Activated CD4-positive, alpha-beta memory T cell treated with anti-CD3 and anti-CD28 coated beads, Interleukin-2, amount 10 ng/mL, durations not matched to agents 7 days and 5 days (primary cell): ENCODE results near the gene IMMP2L. TPM values are rescaled to one million over a fixed set of nuclear protein-coding genes. Genes with fewer than 3 reads are reported as not detected.
"Not testable (repeated sequence)": the region's sequence is repeated elsewhere in the genome, so short reads cannot be mapped to it uniquely, and the experiment has no call there.

Experiments
- CTCF ChIA-PET: fragments of 350-600 bp; sonication (Branson Sonifier 250); formaldehyde crosslinking; loops from one replicate; lab custom pipeline; 2021; ENCODE audit warnings: antibody characterized with exemption, inconsistent platforms; lab: Charles Lee
- POLR2A ChIA-PET: fragments of 350-600 bp; sonication (Branson Sonifier 250); formaldehyde crosslinking; loops from one replicate; lab custom pipeline; 2021; ENCODE audit warnings: antibody characterized with exemption; lab: Charles Lee
- DNase-seq: peaks from one replicate; pipeline ENCODE4 v3.0.0-alpha.2; 2020
- H3K27ac Mint-ChIP-seq: one replicate; pipeline ENCODE4 v1.8.0; 2021; ENCODE audit warnings: mild to moderate bottlenecking, mixed read lengths
- H3K27me3 Mint-ChIP-seq: one replicate; pipeline ENCODE4 v1.8.0; 2021; ENCODE audit warnings: mixed read lengths
- H3K36me3 Mint-ChIP-seq: one replicate; pipeline ENCODE4 v1.8.0; 2021; ENCODE audit warnings: low read depth, mixed read lengths
- H3K4me1 Mint-ChIP-seq: one replicate; pipeline ENCODE4 v1.8.0; 2021; ENCODE audit warnings: mixed read lengths
- H3K4me3 Mint-ChIP-seq: one replicate; pipeline ENCODE4 v1.8.0; 2021; ENCODE audit warnings: mild to moderate bottlenecking, mixed read lengths
- H3K9me3 Mint-ChIP-seq: one replicate; pipeline ENCODE4 v1.8.0; 2021; ENCODE audit warnings: mixed read lengths
- total RNA-seq, 2 experiments: library from RNA; stranded (reverse); gene quantifications; one replicate each; pipeline ENCODE4 v1.2.3, GENCODE V29; 2021

IMMP2L gene
- total RNA-seq, 2 experiments from 2014 or later = 5.9 to 7.6 TPM

GRCh38 chr7:111511845-111512244 is 50.4 kb downstream of the IMMP2L start:
- POLR2A ChIA-PET = no interaction called here
- no peak for DNase-seq

GRCh38 chr7:111510584-111511378 is 51.5 kb downstream of the IMMP2L start:
- H3K4me3 Mint-ChIP-seq = no peak overlapping the region
- DNase-seq = no peak
- CTCF ChIA-PET = no interaction called here
- no peaks in the 10 kb centered on the region for H3K4me1 Mint-ChIP-seq
- H3K36me3 Mint-ChIP-seq = no peaks in the 10 kb centered on the region
- H3K9me3 Mint-ChIP-seq = no peaks in the 10 kb centered on the region
- POLR2A ChIA-PET = no interaction called here
- no peaks in the 10 kb centered on the region for H3K27me3 Mint-ChIP-seq
- no peak overlapping the region for H3K27ac Mint-ChIP-seq

More at GRCh38 chr7:111511845-111512244, 50.4 kb downstream of the IMMP2L start:
- H3K36me3 Mint-ChIP-seq = no peaks in the 10 kb centered on the region
- no peaks in the 10 kb centered on the region for H3K4me1 Mint-ChIP-seq
- no peaks in the 10 kb centered on the region for H3K9me3 Mint-ChIP-seq
- no peak overlapping the region for H3K4me3 Mint-ChIP-seq
- H3K27ac Mint-ChIP-seq = no peak overlapping the region
- CTCF ChIA-PET = no interaction called here
- H3K27me3 Mint-ChIP-seq = no peaks in the 10 kb centered on the region

GRCh38 chr7:111510062-111510461 is 52.2 kb downstream of the IMMP2L start:
- CTCF ChIA-PET = no interaction called here
- Mint-ChIP-seq H3K4me3 (no peak overlapping the region), H3K27me3 (no peaks in the 10 kb centered on the region), H3K4me1 (no peaks in the 10 kb centered on the region), H3K9me3 (no peaks in the 10 kb centered on the region), H3K36me3 (no peaks in the 10 kb centered on the region), H3K27ac (no peak overlapping the region)
- DNase-seq = no peak
- POLR2A ChIA-PET = no interaction called here

GRCh38 chr7:111509288-111509687 is 53.0 kb downstream of the IMMP2L start:
- POLR2A ChIA-PET = no interaction called here
- no peak overlapping the region for H3K27ac Mint-ChIP-seq
- H3K4me3 Mint-ChIP-seq = no peak overlapping the region
- no peaks in the 10 kb centered on the region for H3K27me3 Mint-ChIP-seq
- CTCF ChIA-PET = interaction anchor here (1.5 kb wide), 1 partner anchor 11 kb away, joined by 4 read pairs; no protein-coding TSS in a partner anchor
- no peaks in the 10 kb centered on the region for H3K9me3 Mint-ChIP-seq
- no peaks in the 10 kb centered on the region for H3K4me1 Mint-ChIP-seq
- no peak for DNase-seq
- no peaks in the 10 kb centered on the region for H3K36me3 Mint-ChIP-seq

GRCh38 chr7:111508387-111508786 is 53.9 kb downstream of the IMMP2L start:
- no peak overlapping the region for H3K27ac Mint-ChIP-seq
- no peaks in the 10 kb centered on the region for H3K27me3 Mint-ChIP-seq
- POLR2A ChIA-PET = no interaction called here
- no peak overlapping the region for H3K4me3 Mint-ChIP-seq
- no peaks in the 10 kb centered on the region for H3K9me3 Mint-ChIP-seq
- H3K4me1 Mint-ChIP-seq = no peaks in the 10 kb centered on the region
- no peak for DNase-seq
- H3K36me3 Mint-ChIP-seq = no peaks in the 10 kb centered on the region
- CTCF ChIA-PET = interaction anchor here (1.5 kb wide), 1 partner anchor 12 kb away, joined by 4 read pairs; no protein-coding TSS in a partner anchor

DNA sequence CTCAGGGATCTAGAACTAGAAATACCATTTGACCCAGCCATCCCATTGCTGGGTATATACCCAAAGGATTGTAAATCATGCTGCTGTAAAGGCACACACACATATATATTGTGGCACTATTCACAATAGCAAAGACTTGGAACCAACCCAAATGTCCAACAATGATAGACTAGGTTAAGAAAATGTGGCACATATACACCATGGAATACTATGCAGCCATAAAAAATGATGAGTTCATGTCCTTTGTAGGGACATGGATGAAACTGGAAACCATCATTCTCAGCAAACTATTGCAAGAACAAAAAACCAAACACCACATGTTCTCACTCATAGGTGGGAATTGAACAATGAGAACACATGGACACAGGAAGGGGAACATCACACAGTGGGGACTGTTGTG is 56.9 kb downstream of the IMMP2L start:
- H3K27ac Mint-ChIP-seq, H3K36me3 Mint-ChIP-seq, H3K9me3 Mint-ChIP-seq, H3K4me3 Mint-ChIP-seq, H3K27me3 Mint-ChIP-seq, DNase-seq, H3K4me1 Mint-ChIP-seq, POLR2A ChIA-PET, CTCF ChIA-PET: not testable (repeated sequence)

DNA sequence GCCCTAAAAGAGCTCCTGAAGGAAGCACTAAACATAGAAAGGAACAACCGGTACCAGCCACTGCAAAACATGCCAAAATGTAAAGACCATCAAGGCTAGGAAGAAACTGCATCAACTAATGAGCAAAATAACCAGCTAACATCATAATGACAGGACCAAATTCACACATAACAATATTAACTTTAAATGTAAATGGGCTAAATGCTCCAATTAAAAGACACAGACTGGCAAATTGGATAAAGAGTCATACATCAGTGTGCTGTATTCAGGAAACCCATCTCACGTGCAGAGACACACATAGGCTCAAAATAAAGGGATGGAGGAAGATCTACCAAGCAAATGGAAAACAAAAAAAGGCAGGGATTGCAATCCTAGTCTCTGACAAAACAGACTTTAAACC is 60.5 kb downstream of the IMMP2L start:
- H3K27me3 Mint-ChIP-seq, H3K36me3 Mint-ChIP-seq, H3K4me3 Mint-ChIP-seq, POLR2A ChIA-PET, DNase-seq, H3K27ac Mint-ChIP-seq, CTCF ChIA-PET, H3K4me1 Mint-ChIP-seq, H3K9me3 Mint-ChIP-seq: not testable (repeated sequence)

DNA sequence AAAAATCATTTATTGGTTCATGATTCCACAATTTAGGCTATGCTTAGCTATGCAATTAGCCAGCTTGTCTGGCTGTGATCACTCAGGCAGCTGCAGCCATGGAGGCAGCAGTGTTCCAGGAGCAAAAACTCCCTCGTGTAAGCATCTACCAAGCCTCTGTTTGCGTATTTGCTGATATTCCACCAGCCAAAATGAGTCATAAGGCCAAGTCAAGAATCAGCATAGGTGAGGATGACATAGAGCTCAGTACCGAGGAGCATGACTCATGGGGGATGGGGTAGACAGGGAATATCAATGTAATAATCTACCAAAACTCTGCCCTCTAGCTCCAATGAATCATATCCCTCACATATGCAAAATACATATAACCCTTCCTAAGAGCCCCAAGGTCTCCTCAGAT is 63.3 kb downstream of the IMMP2L start:
- no peaks in the 10 kb centered on the region for H3K36me3 Mint-ChIP-seq
- H3K27me3 Mint-ChIP-seq = no peaks in the 10 kb centered on the region
- H3K9me3 Mint-ChIP-seq = peaks cover 2% of the 10 kb centered on the region
- no peaks in the 10 kb centered on the region for H3K4me1 Mint-ChIP-seq
- POLR2A ChIA-PET = no interaction called here
- H3K4me3 Mint-ChIP-seq = no peak overlapping the region
- CTCF ChIA-PET = interaction anchor here (0.5 kb wide), 1 partner anchor 1725 kb away, joined by 3 read pairs; no protein-coding TSS in a partner anchor
- DNase-seq = no peak
- H3K27ac Mint-ChIP-seq = no peak overlapping the region

DNA sequence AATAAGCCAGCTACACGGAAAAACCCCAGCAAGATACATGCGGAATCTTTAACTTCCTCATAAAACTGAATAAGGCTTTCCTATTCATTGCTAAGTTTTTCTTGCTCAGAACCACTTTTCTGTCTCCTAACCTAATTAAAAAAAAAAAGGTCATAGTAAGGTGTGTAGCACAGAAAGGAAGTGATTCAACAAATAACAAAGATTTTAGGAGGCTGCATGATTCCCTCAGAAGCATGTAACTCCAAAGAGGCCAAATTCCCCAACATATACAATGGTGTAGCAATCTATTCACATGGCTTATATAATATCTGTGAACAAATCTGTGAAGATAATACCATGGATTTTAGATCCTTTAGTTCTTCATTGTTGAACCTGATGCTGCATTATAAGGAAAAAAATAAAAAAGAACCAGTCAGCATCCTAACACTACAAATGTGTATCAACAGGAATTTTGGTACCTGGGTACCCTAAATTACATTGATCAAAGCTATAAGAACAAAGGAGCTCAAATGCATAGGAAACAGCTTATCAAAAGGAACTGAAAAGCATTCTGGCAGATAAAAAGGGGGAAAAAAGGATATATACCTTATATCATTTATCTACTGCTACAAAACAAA is 63.8 kb downstream of the IMMP2L start:
- DNase-seq = no peak
- Mint-ChIP-seq H3K9me3 (peaks cover 2% of the 10 kb centered on the region), H3K27ac (no peak overlapping the region), H3K4me1 (no peaks in the 10 kb centered on the region), H3K27me3 (no peaks in the 10 kb centered on the region), H3K36me3 (no peaks in the 10 kb centered on the region), H3K4me3 (no peak overlapping the region)
- POLR2A ChIA-PET = no interaction called here
- CTCF ChIA-PET = no interaction called here

GRCh38 chr7:111495173-111495810 is 67.0 kb downstream of the IMMP2L start:
- ChIA-PET CTCF (no interaction called here), POLR2A (no interaction called here)
- no peak overlapping the region for H3K27ac Mint-ChIP-seq
- peaks cover 2% of the 10 kb centered on the region for H3K9me3 Mint-ChIP-seq
- no peaks in the 10 kb centered on the region for H3K36me3 Mint-ChIP-seq
- H3K4me3 Mint-ChIP-seq = no peak overlapping the region
- DNase-seq = no peak
- H3K27me3 Mint-ChIP-seq = no peaks in the 10 kb centered on the region
- no peaks in the 10 kb centered on the region for H3K4me1 Mint-ChIP-seq

- H3K9me3 Mint-ChIP-seq = peaks cover 2% of the 10 kb centered on the region
- H3K4me3 Mint-ChIP-seq = no peak overlapping the region
- ChIA-PET POLR2A (no interaction called here), CTCF (no interaction called here)
- no peaks in the 10 kb centered on the region for H3K27me3 Mint-ChIP-seq
- no peak overlapping the region for H3K27ac Mint-ChIP-seq
- no peak for DNase-seq
- no peaks in the 10 kb centered on the region for H3K4me1 Mint-ChIP-seq
- no peaks in the 10 kb centered on the region for H3K36me3 Mint-ChIP-seq
Observed at GRCh38 chr7:111492234-111492633, 70.1 kb downstream of the IMMP2L start.

- no peak for DNase-seq
- Mint-ChIP-seq H3K4me3 (no peak overlapping the region), H3K27me3 (no peaks in the 10 kb centered on the region), H3K36me3 (no peaks in the 10 kb centered on the region), H3K9me3 (no peaks in the 10 kb centered on the region), H3K4me1 (no peaks in the 10 kb centered on the region), H3K27ac (no peak overlapping the region)
- ChIA-PET POLR2A (no interaction called here), CTCF (no interaction called here)
Observed at GRCh38 chr7:111486472-111487142, 75.7 kb downstream of the IMMP2L start.
